ENCODE results near the gene NOC2L.

NOC2L gene

DNA sequence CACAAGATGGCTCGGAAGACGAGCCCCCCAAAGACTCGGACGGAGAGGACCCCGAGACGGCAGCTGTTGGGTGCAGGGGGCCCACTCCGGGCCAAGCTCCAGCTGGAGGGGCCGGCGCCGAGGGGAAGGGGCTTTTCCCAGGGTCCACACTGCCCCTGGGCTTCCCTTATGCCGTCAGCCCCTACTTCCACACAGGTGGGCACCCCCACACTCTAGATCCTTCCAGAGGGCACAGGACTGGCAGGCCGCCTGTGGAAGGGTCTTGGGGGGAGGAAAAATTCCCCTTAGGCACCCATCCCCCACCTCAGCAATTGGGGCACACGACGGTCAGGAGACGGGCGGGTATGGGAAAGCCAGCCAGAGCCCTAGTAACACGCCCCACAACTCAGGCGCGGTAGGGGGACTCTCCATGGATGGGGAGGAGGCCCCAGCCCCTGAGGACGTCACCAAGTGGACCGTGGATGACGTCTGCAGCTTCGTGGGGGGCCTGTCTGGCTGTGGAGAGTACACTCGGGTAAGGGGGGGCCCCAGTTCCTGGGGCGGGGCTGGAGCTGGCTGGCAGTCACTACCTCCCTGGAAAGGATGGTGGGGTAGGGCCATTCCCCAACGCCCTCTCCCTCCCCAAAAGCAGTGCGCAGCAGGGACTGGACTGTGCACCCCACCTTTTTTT, 16.1 kb downstream of the NOC2L start:
- DNase-seq (ENCODE audit: low read depth, low spot score) = no peak

DNA sequence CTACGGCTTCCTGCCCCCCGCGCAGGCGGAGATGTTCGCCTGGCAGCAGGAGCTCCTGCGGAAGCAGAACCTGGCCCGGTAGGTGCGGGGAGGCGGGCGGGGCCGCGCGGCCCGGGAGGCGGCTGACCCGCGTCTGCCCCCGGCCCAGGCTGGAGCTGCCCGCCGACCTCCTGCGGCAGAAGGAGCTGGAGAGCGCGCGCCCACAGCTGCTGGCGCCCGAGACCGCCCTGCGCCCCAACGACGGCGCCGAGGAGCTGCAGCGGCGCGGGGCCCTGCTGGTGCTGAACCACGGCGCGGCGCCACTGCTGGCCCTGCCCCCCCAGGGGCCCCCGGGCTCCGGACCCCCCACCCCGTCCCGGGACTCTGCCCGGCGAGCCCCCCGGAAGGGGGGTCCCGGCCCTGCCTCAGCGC, 16.6 kb downstream of the NOC2L start:
- no peak for DNase-seq (ENCODE audit: low read depth, low spot score)

DNA sequence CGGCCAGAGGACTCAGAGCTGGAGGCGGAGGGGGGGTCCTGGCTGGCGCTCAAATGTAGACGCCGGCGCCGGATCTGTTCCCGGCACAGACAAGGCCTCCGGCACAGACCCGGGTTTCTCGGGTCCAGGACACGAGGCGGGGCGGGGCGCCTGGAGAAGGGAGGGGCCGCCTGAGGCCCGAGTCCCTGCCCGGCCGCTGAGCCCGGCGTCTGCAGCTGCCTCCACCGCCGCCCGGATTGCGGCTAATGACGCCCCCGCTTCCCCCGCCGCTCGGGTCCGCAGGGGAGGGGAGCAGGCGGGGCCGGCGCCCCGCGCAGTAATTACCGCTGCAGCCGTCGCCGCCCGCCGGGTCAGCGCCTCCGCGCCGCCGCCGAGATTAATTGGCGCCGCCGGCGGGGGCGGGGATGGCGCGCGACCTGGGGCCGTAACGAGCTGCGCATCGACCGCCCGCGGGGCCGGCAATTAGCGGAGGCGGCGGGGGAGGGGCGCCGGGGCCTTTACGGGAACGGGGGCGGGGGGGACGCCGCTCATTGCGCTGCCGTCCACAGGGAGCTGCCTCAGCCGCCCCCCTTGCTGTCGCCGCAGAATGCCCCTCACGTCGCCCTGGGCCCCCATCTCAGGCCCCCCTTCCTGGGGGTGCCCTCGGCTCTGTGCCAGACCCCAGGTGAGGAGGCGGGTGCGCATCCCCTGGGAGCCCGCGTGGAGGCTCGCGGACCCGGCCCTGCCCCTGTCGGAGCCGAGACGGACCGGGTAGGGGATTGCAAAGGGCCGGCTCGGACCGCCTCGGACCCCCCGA, 17.3 kb downstream of the NOC2L start:
- DNase-seq (ENCODE audit: low read depth, low spot score) = no peak

DNA sequence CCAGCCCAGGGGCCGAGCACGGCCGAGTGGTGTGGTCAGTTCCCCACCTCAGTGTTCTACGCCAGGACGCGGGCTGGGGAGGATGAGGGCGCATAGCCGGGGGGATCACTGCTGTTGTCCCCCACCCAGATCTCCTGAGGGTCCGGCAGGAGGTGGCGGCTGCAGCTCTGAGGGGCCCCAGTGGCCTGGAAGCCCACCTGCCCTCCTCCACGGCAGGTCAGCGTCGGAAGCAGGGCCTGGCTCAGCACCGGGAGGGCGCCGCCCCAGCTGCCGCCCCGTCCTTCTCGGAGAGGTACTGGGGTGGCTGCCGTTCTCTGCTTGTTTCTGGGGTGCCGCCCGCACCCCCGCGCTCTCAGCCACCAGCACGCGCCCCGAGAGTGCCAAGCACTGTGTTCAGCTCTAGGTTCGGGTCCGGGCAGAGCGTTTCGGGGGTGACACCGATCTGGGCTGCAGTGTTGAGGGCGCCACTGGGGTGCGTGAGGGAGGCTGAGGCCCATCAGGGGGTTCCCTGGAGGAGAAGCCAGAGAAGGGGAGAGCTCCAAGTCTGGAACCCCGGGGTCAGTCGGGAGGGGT, 18.0 kb downstream of the NOC2L start:
- DNase-seq (ENCODE audit: low read depth, low spot score) = no peak

DNA sequence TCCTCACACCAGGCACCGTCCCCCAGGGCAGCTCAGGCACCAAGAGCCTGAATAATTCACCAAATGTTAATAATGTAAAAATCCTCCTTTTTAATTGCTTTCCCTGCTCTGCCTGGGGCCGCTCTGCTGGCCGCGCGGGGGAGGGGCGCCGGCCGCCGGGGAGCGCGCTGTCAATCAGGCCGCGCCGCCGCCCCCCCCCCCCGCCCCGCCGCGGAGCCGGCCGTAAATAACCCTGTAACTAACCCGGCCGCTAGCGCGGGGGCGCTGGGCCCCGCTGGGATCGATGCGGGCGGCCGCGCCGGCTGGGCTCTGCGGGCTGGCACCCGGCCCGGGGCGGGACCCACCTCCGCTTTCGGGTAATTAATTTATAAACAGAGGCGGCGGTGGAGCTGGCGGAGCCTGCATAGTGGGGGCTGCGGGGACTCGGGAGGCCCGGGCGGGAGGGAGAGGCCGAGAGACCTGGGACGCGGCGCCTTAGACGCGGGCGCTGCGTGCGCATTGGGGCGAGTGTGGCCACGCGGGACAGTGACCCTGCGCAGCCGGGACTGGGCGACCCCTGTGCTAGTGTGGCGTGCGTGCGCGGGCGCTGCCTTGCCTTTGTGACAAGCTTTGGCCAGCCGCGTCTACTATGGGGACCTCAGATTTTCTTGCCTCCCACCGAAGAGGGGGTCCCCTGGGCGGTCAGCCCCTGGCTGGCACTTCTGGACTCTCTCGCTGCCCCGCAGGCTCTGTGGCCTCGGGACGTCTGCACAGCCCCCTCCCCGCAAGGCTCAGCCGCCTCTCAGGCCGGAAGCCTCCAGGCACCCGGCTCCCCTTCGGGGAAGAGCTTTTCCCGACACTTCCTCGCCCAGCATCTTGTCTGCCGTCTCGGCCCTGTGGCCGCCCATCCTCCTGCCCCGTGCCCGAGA, 18.7 kb downstream of the NOC2L start:
- no peak for DNase-seq (ENCODE audit: low read depth, low spot score)

DNA sequence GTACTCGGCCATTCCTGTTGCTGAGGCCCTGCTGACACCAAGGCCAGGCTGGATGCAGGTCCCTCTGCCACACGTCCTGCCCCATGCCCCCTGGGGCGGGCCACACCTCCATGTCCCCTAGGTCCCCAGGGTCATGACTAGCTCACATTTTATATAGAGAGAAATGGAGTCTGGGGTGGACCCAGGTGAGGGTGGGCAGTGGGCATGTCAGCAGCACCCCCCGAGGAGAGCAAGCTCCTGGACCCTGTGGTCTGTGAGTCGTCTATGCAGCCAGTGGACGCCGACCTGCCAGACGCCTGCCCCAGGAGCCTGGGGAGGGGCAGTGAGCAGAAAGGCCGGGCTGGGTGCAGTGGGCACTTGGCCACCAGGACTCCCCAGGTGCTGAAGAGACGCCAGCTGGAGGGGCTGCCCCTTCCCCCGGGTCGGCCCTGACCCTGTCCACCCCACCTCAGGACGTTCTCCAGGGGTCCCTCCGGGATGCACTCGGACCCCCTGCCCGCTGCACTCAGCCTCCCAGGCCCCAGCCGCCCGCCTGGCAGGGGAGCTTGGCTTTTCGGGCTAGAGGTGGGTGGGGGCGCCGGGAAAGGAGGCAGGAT, 19.4 kb downstream of the NOC2L start:
- DNase-seq (ENCODE audit: low read depth, low spot score) = no peak

DNA sequence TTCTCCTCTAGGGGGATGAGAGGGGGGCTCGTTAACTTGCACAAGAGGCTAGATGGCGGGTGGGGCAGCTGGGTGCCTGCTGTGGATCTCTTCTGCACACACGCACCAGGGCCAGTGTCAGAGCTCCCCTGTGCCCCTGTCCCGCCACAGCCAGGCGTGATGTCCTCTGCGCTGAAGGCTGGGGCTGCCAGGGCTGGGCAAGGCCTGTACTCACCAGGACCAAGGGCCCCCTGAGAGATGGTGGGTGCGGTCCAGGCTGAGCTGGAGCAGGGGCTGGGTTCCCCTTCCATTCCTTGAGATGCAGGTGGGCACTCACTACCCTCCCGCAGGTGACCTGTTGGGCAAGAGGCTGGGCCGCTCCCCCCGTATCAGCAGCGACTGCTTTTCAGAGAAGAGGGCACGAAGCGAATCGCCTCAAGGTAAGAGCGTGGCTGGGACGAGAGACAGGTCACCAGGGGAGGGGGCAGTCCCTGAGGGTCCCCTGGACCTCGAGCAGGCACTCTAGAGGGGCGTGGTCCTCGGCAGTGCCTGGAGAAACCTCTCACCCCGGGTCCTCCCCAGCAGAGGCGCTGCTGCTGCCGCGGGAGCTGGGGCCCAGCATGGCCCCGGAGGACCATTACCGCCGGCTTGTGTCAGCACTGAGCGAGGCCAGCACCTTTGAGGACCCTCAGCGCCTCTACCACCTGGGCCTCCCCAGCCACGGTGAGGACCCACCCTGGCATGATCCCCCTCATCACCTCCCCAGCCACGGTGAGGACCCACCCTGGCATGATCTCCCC, 20.2 kb downstream of the NOC2L start:
- no peak for DNase-seq (ENCODE audit: low read depth, low spot score)

DNA sequence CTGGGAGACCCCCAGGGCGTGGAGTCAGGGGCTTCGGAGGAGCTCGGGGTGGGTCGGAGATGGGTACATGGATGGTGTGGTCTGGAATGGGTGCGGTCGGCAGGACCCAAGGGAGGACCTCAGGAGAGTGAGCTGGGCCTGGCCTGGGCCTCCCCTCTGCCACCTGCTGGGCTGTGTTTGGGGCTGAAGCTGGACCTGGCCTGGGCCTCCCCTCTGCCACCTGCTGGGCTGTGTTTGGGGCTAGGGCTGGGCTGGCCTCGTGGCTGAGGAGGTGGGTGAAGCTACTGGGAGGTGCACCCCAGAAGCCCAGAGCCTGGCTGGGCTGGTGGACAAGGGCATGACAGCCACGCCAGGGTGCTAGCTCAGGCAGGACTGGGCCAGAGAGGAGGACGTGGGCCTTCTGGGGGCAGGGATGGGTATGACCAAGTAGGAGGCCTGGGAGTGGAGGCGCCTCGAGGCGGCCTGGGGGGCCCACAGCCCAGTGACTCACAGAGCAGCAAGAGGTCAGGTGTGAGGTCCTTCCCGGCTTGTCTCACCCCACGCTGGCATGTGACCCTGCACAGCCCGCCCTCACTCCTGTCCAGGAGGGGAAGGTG, 20.9 kb downstream of the NOC2L start:
- no peak for DNase-seq (ENCODE audit: low read depth, low spot score)

DNA sequence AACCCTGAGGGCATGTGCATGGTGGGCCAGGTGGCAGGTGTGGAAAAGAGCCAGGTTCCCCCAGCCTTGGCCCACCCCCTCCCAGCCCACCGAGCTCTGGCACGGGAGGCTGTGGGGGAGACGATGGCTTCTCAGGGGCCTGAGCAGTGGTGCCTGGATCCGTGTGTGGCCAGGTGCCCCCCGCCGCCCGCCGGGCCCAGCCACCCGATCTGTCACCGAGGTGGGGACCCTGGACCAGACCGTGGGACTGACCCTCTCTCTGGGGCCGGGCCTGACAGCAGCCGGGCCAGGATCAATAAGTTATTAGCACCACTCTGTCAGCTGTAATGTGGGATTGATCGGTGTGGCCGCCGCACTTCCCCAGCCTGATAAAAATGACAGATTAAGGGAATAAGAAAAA, 21.5 kb downstream of the NOC2L start:
- DNase-seq (ENCODE audit: low read depth, low spot score) = no peak

DNA sequence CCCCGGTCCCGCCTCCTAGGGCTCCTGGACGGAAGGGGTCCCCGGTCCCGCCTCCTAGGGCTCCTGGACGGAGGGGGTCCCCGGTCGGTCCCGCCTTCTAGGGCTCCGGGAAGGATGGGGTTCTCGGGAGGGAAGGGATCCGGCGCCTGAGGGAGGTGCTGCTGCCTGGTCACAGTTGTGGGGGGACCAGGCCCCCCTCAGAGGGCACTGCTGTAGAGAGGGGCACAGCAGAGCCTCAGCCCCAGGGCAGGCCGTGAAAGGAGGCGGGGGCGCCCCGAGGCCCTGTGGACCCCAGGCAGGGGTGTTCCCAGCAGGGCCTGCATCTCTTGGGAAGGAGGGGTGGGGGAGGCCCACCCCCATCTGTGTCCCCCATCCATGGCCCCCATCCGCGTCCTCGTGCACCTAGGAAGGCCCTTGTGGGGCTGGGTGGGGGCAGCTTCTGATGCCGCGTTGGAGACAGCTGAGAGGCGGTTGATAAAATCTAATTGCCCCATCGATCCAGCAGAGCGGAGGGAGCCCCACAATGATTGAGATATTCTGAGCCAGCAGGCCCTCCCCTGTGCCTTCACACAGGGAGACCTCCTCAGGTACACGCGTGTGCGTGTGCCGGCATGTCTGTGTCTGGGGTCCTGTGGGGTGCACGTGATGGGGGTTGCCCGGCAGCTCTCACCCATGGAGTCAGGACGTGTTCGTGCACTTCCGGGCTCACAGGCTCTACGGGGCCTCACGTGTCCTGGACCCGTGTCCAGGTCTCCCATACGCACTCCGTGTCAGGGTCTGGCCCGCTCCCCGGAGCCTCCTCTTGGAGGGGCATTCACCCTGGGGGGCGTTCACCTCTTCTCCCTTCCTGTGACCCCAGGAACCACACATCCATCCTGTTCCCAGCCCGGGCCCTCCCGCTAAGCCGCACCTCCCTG, 22.4 kb downstream of the NOC2L start:
- no peak for DNase-seq (ENCODE audit: low read depth, low spot score)

DNA sequence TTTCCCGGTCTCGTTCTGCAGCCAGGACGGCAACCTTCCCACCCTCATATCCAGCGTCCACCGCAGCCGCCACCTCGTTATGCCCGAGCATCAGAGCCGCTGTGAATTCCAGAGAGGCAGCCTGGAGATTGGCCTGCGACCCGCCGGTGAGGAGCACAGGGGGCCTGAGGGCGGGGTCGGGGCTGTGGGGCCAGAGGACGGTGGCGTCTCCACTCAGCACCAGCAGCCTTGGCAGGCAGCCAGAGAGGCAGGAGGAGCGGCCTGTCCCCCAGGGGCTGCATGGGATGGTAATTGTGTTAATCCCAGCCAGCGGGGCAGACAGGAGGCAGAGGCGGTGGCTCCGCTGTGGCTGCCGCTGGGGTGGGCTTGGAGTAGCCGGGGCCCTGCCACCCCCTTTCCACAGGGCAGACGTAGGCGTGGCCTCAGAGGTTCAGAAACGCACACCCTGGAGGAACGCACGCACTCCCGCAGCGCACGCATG, 23.3 kb downstream of the NOC2L start:
- no peak for DNase-seq (ENCODE audit: low read depth, low spot score)

DNA sequence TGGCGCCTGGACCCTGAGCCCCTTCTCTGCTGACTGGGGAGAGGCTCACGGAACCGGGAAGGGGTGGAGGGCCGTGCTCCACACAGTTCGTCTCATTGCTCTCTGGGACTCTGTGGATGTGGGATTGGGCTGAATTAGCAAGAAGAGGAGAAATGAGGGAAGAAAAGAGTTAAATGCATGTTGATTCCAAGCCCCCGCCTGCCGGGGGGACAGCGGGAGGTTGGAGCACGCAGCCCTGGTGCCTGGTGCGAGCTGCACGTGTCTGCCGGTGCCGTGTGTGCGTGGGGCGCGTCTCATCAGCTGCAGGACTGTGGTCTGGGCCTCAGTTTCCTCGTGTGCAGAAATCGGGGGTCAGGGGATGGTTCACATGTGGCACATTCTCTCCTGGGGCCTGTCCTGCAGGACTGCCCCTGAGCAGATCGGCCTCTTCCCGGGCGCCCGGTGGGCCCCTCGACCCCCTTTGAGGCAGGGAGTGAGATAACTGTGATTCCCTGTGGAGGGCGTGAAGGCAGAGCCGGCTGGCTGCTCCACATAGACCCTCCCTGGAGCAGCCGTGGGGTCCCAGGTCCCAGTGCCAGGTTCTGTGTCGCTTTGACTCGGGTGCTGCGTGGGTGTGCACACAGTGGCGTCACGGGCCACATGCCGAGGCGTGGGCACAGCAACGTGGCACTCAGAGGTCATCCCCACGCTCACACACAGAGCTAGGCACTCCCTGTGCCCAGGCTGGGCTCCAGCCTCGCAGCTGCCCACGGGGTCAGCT, 23.9 kb downstream of the NOC2L start:
- DNase-seq (ENCODE audit: low read depth, low spot score) = no peak

DNA sequence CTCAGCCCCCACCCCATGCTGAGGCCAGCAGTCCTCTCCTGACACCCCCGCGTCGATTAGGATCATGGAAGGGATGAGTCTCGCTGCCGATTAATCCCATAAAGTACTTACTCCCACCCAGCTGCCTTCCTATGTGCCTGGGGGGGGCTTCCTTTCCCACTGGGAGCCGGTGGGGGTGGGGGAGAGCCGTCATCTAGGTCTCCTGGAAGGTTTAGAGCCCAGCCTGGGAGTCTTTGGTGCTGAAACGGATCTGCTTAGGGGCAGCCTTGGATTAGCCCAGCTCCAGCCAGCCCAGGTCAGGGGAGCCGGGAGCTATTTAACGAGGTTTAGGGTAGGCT, 25.5 kb downstream of the NOC2L start:
- no peak for DNase-seq (ENCODE audit: low read depth, low spot score)

DNA sequence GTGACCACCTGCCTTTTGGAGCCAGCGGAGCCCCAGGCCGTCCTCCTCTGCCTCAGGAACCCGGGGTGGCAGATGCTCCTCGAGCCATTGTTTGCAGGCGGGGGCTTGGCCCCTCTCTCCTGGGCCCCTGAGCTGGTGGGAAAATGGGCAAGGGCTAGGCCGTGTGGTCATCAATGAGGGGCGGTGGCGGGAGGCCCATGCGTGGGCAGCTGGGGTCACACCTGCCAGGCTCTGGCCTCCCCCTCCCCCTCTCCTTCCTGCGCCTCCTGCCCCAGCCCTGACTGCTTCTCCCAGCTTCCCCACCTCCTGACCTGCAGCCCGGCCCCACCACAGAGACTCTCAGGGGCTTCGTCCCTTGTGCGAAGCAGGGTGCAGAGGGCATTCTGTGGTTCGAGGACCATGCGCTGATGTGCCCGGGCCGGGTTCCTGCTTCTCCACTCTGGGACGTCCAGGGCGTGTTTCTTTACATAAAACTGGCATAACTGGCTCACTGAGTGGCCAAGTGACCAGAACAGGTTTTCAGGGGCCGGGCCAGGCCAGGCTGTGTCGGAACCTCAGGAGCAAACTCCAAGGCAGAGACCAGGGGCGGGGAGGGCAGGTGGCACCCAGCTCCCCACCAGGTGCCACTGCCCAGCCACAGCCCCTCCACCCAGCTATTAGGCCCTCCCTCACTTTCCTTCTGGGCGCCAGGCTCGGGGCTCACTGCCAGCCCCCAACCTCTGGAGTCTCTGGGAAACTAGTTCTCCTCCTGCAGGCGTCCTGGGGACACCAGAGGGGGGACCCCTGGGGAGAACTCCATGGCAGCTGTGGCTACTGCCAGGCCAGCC, 26.1 kb downstream of the NOC2L start:
- no peak for DNase-seq (ENCODE audit: low read depth, low spot score)

DNA sequence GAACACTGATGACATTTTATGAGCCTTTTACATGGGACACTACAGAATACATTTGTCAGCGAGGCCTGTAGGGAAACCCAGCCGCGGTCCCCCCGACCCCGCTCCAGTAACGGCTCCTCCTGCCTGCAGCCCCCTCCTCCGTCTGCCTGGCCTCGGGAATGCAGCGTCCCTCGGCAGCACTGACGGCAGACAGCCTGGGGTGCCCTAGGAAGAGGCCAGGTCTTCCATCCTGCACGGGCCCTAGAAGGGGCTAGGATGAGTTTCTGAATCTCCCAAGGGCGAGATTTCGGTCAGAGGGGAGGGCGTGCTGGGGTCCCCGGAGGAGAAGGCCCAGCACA, 26.9 kb downstream of the NOC2L start:
- no peak for DNase-seq (ENCODE audit: low read depth, low spot score)

DNA sequence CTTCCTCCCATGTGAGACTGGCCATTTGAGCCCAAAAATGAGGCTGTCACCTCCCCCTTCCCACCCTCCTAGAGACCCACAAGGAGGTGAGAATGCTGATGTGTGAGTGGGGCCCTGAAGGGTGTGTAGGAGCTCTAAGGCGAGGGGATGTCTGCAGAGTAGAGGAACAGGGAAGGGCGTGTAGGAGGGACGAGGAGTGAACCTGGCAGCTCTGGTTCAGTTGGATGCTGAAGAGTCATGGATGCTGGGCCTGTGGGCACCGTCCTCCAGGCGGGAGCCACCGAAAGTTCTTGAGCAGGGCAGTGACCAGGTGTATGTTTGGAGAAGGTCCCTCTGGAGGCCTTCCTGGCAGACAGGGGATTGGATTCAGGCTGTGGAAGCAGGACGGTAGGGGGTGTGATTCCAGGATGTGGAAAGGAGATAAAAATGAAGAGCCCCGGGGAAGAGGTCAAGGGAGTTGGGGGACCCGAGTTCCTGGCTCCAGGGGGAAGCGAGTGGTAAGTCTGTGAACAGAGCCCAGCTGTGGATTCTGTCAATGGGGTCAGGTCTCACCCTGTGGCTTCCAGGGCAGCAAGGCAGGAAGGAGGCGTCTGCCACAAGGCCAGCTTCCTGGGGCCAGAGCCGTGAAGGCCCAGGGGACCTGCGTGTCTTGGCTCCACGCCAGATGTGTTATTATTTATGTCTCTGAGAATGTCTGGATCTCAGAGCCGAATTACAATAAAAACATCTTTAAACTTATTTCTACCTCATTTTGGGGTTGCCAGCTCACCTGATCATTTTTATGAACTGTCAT, 27.5 kb downstream of the NOC2L start:
- no peak for DNase-seq (ENCODE audit: low read depth, low spot score)

DNA sequence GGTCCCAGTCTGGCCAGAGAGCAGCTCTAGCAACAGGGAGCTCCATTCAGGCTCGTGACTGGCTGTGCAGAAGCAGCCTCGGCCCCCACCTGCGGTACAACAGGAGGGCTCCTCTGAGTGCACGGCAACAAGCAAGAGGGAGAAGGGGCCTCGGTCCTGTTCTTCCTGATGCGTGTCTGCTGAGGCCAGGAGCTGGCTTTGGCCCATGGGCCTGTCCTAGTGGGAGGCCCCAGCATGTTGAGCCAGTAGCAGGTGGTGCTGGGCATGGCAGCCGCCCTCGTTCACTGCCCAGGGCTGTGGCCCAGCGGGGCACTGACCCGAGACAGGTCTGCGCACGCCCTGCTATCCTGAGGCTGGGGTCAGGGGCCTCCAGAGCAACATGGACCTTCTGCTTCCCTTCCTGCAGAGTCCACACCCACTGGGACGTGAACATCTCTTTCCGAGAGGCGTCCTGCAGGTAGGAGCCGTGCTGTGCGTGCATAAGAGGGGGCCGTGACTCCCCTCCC, 28.4 kb downstream of the NOC2L start:
- no peak for DNase-seq (ENCODE audit: low read depth, low spot score)
